Fibroblast of lung (primary cell): ENCODE measurements around the gene SGTA. TPM values are rescaled to one million over a fixed set of nuclear protein-coding genes. Genes with fewer than 3 reads are reported as not detected.

Experiments used
- DNase-seq, 2 donors: peaks; one replicate each; pipeline versions ENCODE4 v3.0.0 to v3.0.0-alpha.2; 2010; ENCODE audit warnings: low read depth in 2 of 2
- H2AFZ ChIP-seq: 2 replicates; pipeline ENCODE4 v1.5.1; 2012; ENCODE audit warnings: low read length, control low read depth, inconsistent platforms
- H3K27ac ChIP-seq: 2 replicates; pipeline ENCODE4 v1.5.1; 2011; ENCODE audit warnings: low read length, control low read depth; ENCODE audit not compliant: insufficient read depth
- H3K27me3 ChIP-seq: 2 replicates; pipeline ENCODE4 v1.5.1; 2011; ENCODE audit warnings: mild to moderate bottlenecking, low read length; ENCODE audit not compliant: control insufficient read depth, insufficient read depth
- H3K36me3 ChIP-seq: 2 replicates; pipeline ENCODE4 v1.5.1; 2011; ENCODE audit warnings: low read length; ENCODE audit not compliant: control insufficient read depth, insufficient read depth
- H3K4me1 ChIP-seq: 2 replicates; pipeline ENCODE4 v1.5.1; 2011; ENCODE audit warnings: low read length; ENCODE audit not compliant: control insufficient read depth, insufficient read depth; ENCODE audit errors: extremely low read depth
- H3K4me2 ChIP-seq: 2 replicates; pipeline ENCODE4 v1.5.1; 2011; ENCODE audit warnings: low read length, control low read depth; ENCODE audit not compliant: insufficient read depth; ENCODE audit errors: extremely low read depth
- H3K4me3 ChIP-seq, 4 experiments: fragments of 200-600 bp in 1 of 4; sonication (generic) in 1 of 4; replicated peaks in 1 of 4; 2 replicates each; pipeline ENCODE4 v1.5.1; 2011 to 2016; ENCODE audit warnings: low read length in 4 of 4, low read depth in 3 of 4, mild to moderate bottlenecking in 3 of 4, control low read depth in 2 of 4, inconsistent platforms in 1 of 4, mixed read lengths in 1 of 4; ENCODE audit not compliant: insufficient read depth in 1 of 4; ENCODE audit errors: control extremely low read depth in 1 of 4
- H3K79me2 ChIP-seq: 2 replicates; pipeline ENCODE4 v1.5.1; 2012; ENCODE audit warnings: mild to moderate bottlenecking, low read length, inconsistent platforms; ENCODE audit not compliant: control insufficient read depth, insufficient read depth
- H3K9ac ChIP-seq: 2 replicates; pipeline ENCODE4 v1.5.1; 2011; ENCODE audit warnings: mild to moderate bottlenecking, low read length, control low read depth; ENCODE audit not compliant: insufficient read depth
- H3K9me3 ChIP-seq: 2 replicates; pipeline ENCODE4 v1.5.1; 2012; ENCODE audit warnings: low read depth, low read length; ENCODE audit not compliant: control insufficient read depth, insufficient read depth
- H4K20me1 ChIP-seq: 2 replicates; pipeline ENCODE4 v1.5.1; 2011; ENCODE audit warnings: low read length; ENCODE audit not compliant: control insufficient read depth, insufficient read depth; ENCODE audit errors: extremely low read depth
- EZH2 ChIP-seq: IDR thresholded peaks from 2 replicates; pipeline ENCODE4 v1.5.1; 2012; ENCODE audit warnings: low read length, control low read depth, mild to moderate bottlenecking; ENCODE audit errors: missing control alignments
- polyA plus RNA-seq, 2 donors: library from polyadenylated mRNA; depleted of rRNA in 1 of 2; stranded (reverse) in 1 of 2; unstranded in 1 of 2; fragments of >200 nt; gene quantifications; 2 replicates each; pipeline ENCODE4 v1.2.1, GENCODE V29; 2011 to 2012; ENCODE audit warnings: missing spikeins in 1 of 2
- total RNA-seq: library from RNA; depleted of rRNA; stranded (reverse); fragments of >200 nt; gene quantifications from 2 replicates; pipeline ENCODE4 v1.2.1, GENCODE V29; 2014
- TF ChIP-seq, protein P1 (sequence below), 2 donors: IDR thresholded peaks in 1 of 2; conservative IDR thresholded peaks in 1 of 2; 1 replicate in 1 of 2; 2 replicates in 1 of 2; pipeline ENCODE4 v1.5.1; 2011 to 2012; ENCODE audit warnings: low read length in 2 of 2, control low read depth in 1 of 2, inconsistent platforms in 1 of 2, low read depth in 1 of 2, mild to moderate bottlenecking in 1 of 2

Gene SGTA
- total and polyA plus RNA-seq, 2 donors (not counting 1 experiment from before 2014, with no cell fraction given) = 26.8 to 33.4 TPM

DNA sequence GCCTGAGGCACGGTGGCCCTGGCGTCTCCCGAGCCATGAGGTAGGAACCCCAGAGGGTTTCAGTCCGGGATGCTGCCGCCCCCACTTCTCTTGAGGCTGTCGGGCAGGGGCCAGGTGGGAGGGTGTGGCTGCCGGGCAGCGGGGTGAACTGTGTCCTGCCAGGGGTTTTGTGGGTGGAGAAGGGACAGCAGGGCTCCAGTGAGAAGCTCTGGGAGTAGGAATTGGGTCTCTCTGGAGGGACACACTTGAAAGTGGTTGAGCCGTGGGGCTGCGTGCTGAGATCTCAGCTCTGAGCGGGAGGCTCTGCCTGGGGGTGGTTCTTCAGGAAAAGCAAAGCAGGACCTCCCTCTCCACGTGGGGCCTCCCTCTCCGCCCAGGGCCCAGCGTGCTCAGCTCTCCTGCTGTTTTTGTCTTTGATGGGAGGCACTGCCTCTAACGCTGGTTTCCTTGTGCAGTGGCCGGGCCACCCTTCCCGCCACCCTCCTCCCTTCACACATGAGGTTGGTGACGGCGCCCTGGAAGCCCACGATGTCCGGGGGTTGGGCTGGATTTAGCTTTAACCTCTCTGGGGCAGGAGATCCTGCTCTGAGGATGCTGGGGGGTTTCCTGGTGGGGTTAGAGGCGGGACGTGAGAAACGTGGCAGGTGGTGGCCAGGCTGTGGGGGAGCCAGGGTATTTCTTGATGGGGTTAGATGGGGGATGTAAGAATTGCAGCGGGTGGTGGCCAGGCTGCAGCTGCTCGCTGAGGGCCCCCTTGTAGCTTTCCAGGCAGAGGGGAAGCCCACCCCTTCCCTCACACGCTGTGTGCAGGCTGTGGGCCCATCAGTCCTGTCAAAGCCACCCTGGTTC is 21.3 kb upstream of the SGTA start:
- no peaks in the 10 kb centered on the region for H3K9me3 ChIP-seq
- H3K27me3 ChIP-seq = no peaks in the 10 kb centered on the region
- DNase-seq = no peak
- no peaks in the 10 kb centered on the region for H3K4me1 ChIP-seq
- H3K4me2 ChIP-seq = no peak overlapping the region
- H3K79me2 ChIP-seq = no peaks in the 10 kb centered on the region
- H3K36me3 ChIP-seq = peaks cover 32% of the 10 kb centered on the region
- H4K20me1 ChIP-seq = no peaks in the 10 kb centered on the region
- H3K27ac ChIP-seq = no peak overlapping the region
- no peak overlapping the region for H2AFZ ChIP-seq
- H3K4me3 ChIP-seq = no peak overlapping the region
- H3K9ac ChIP-seq = no peak overlapping the region
- no peak for TF ChIP-seq EZH2

DNA sequence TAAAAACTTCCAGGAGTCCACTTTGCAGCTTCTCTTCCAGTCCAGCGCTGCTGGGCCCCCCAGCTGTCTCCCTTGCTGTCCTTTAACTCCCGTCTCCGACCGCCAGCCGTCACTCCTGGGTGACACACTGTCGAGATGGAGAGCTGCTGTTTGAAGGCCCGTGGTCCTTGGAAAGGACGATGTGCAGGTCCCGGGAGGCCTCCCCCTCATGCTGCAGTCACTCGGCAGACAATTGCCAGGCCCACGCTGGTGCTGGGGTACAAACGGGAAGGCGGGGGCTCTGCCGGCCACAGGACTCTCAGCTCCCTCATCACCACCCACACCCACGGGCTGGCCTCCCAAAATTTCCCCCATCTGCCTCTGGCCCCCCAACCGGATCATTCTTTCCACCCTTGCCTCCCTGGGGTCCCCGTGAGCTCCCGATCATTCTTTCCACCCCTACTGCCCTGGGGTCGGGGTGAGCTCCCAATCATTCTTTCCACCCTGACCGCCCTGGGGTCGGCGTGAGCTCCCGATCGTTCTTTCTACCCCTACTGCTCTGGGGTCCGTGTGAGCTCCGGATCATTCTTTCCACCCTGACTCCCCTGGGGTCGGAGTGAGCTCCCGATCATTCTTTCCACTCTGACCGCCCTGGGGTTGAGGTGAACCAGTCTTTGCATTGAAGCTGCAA is 20.5 kb upstream of the SGTA start:
- no peaks in the 10 kb centered on the region for H3K4me1 ChIP-seq
- H3K9ac ChIP-seq = no peak overlapping the region
- no peak overlapping the region for H2AFZ ChIP-seq
- DNase-seq = no peak
- H3K4me3 ChIP-seq = no peak overlapping the region
- TF ChIP-seq EZH2 = no peak
- TF ChIP-seq, protein P1, sequence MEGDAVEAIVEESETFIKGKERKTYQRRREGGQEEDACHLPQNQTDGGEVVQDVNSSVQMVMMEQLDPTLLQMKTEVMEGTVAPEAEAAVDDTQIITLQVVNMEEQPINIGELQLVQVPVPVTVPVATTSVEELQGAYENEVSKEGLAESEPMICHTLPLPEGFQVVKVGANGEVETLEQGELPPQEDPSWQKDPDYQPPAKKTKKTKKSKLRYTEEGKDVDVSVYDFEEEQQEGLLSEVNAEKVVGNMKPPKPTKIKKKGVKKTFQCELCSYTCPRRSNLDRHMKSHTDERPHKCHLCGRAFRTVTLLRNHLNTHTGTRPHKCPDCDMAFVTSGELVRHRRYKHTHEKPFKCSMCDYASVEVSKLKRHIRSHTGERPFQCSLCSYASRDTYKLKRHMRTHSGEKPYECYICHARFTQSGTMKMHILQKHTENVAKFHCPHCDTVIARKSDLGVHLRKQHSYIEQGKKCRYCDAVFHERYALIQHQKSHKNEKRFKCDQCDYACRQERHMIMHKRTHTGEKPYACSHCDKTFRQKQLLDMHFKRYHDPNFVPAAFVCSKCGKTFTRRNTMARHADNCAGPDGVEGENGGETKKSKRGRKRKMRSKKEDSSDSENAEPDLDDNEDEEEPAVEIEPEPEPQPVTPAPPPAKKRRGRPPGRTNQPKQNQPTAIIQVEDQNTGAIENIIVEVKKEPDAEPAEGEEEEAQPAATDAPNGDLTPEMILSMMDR (conservative IDR thresholded peaks at IDR 0.05 in 1 of 2, IDR thresholded peaks at IDR 0.05 in 1 of 2; ENCODE audit: low read depth in 1 of 2, low read length in 2 of 2) = no peak
- H3K27ac ChIP-seq = no peak overlapping the region
- no peaks in the 10 kb centered on the region for H3K9me3 ChIP-seq
- no peaks in the 10 kb centered on the region for H3K79me2 ChIP-seq
- H3K36me3 ChIP-seq = peaks cover 33% of the 10 kb centered on the region
- H4K20me1 ChIP-seq = no peaks in the 10 kb centered on the region
- H3K4me2 ChIP-seq = no peak overlapping the region
- no peaks in the 10 kb centered on the region for H3K27me3 ChIP-seq

DNA sequence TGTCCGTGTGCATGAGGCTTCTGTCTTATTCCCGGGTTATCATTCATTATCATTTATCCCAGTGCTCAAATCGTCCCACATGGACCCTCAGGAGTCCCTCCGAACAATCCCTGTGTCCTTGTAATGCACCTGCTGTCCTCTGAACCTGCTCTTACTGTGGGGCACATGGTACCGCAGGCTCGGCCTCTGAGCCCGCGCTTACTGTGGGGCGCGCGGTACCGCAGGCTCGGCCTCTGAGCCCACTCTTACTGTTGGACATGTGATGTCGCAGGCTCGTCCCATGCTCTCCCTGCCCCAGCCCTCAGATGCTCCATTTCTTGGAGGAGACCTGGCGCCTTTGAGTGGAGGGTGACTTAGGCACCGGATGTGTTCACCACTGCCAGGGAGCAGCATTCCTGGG is 19.8 kb upstream of the SGTA start:
- H3K9me3 ChIP-seq = no peaks in the 10 kb centered on the region
- no peak overlapping the region for H2AFZ ChIP-seq
- H3K4me1 ChIP-seq = no peaks in the 10 kb centered on the region
- H3K79me2 ChIP-seq = no peaks in the 10 kb centered on the region
- no peak overlapping the region for H3K4me2 ChIP-seq
- H3K27ac ChIP-seq = no peak overlapping the region
- TF ChIP-seq, protein P1 (conservative IDR thresholded peaks at IDR 0.05 in 1 of 2, IDR thresholded peaks at IDR 0.05 in 1 of 2; ENCODE audit: low read depth in 1 of 2, low read length in 2 of 2) = no peak
- no peak for TF ChIP-seq EZH2
- no peak overlapping the region for H3K4me3 ChIP-seq
- H3K36me3 ChIP-seq = peaks cover 32% of the 10 kb centered on the region
- no peak overlapping the region for H3K9ac ChIP-seq
- no peaks in the 10 kb centered on the region for H4K20me1 ChIP-seq
- no peaks in the 10 kb centered on the region for H3K27me3 ChIP-seq
- no peak for DNase-seq
